ENCODE measurements around the gene ZNF630. TPM values are rescaled to one million over a fixed set of nuclear protein-coding genes. Genes with fewer than 3 reads are reported as not detected.
A peak's percentile ranks its signal among the peaks of the same experiment; 100 is the strongest.

ZNF630 gene
- total and polyA plus RNA-seq, 3 donors from 2014 or later = 1.5 to 5.6 (median 2.0) TPM

DNA sequence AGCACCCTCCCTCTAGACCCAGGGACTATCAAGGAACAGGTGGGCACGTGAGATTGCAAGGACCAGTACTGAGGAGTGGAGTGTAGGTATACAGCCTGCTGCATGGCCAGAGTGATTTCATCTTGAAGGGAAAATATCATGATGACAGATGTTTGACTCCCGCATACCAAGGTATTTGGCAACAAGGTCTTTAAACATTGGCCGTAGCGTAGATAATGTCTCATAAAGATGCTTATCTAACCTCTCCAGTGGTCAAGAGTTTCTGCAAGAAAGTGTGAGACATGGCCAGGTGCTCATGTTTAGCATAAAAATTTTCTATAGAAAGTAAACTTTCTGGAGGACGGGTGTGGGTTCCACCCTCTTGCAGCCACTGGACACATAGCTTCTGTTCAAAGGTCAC is 18.7 kb upstream of the ZNF630 start:
- WGBS, 2 donors = 82 to 90% methylated on average over 5 of the region's 5 CpGs
- Histone ChIP-seq H3K36me3 (ENCODE audit: low read depth, missing control alignments) (no peaks in the 10 kb centered on the region), H3K4me1 (no peaks in the 10 kb centered on the region), H3K27me3 (no peaks in the 10 kb centered on the region), H3K27ac (no peak overlapping the region), H3K4me3 (no peak overlapping the region), H3K9me3 (no peaks in the 10 kb centered on the region)
- no peak for DNase-seq
- intact Hi-C loops (cut with DNase I; ENCODE audit: low total_unique reads) = no loop called here
- TF ChIP-seq, protein P1, sequence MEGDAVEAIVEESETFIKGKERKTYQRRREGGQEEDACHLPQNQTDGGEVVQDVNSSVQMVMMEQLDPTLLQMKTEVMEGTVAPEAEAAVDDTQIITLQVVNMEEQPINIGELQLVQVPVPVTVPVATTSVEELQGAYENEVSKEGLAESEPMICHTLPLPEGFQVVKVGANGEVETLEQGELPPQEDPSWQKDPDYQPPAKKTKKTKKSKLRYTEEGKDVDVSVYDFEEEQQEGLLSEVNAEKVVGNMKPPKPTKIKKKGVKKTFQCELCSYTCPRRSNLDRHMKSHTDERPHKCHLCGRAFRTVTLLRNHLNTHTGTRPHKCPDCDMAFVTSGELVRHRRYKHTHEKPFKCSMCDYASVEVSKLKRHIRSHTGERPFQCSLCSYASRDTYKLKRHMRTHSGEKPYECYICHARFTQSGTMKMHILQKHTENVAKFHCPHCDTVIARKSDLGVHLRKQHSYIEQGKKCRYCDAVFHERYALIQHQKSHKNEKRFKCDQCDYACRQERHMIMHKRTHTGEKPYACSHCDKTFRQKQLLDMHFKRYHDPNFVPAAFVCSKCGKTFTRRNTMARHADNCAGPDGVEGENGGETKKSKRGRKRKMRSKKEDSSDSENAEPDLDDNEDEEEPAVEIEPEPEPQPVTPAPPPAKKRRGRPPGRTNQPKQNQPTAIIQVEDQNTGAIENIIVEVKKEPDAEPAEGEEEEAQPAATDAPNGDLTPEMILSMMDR (IDR thresholded peaks at IDR 0.05) = no peak
- no peak for TF ChIP-seq POLR2A (IDR thresholded peaks at IDR 0.05)

DNA sequence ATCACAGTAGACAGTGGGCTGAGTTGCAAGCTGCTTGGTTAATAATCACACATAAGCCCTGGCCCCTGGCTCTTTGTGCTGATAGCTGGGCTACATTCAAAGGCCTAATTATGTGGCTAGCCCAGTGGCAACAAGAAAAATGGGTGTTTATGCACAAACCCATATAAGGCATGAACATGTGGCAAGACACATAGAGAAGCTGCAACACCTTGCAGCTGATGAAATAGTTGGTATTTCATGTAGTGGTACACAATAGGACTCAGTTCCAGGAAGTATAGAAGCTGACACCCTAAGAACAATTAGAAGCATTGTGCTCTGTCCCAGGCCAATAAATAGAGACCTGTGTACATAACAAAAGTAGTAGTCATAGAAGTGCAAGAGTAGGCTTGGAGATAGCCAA is 14.6 kb upstream of the ZNF630 start:
- H3K27ac ChIP-seq = no peak overlapping the region
- H3K36me3 ChIP-seq (ENCODE audit: low read depth, missing control alignments) = no peaks in the 10 kb centered on the region
- H3K9me3 ChIP-seq = no peaks in the 10 kb centered on the region
- H3K27me3 ChIP-seq = no peaks in the 10 kb centered on the region
- H3K4me1 ChIP-seq = no peaks in the 10 kb centered on the region
- intact Hi-C loops (cut with DNase I; ENCODE audit: low total_unique reads) = no loop called here
- TF ChIP-seq, protein P1 (IDR thresholded peaks at IDR 0.05) = no peak
- TF ChIP-seq POLR2A (IDR thresholded peaks at IDR 0.05) = no peak
- DNase-seq = no peak
- no peak overlapping the region for H3K4me3 ChIP-seq

DNA sequence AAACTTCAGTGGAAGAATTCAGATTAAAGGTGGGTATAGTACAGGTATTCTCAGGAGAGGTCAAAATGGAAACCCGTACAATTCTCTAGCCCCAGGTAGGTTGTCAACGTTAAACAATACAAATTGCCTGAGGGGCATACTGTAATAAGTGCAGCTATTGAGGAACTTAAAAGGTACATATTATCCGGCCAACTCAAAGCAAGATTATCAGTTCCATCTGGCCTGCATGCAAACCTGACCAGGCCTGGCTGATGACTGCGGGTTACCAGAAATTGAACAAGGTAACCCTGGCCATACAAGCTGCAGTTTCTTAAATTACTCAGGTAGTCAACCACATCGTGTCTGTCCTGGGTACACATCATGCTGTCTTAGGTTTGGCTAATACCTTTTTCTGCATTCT is 12.3 kb upstream of the ZNF630 start:
- WGBS, 2 donors = 85 to 92% methylated on average over 3 to 5 of the region's 5 CpGs

DNA sequence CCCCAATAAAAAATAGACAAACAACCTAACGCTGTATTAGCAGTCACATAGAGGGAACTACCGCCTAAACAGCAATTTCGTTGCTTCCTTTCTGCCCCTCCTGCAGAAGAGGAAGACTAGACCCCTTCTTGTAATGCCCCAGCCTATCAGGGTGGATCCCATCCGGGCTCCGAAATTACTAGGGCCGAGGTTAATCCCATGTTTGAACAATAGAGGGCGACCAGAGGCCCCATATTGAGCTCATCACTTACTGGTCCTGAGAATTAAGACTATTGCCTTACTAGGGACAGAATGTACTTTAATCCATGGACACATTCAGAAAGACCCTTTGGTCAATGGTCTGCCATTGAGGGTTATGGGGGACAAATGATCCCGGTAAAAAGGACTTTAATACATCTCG is 11.8 kb upstream of the ZNF630 start:
- TF ChIP-seq POLR2A (IDR thresholded peaks at IDR 0.05) = no peak
- TF ChIP-seq, protein P1 (IDR thresholded peaks at IDR 0.05) = peak; percentile 34 to 56 (median 44)
- intact Hi-C loops (cut with DNase I; ENCODE audit: low total_unique reads) = no loop called here
- DNase-seq = peak; percentile 56
- Histone ChIP-seq H3K4me1 (no peaks in the 10 kb centered on the region), H3K36me3 (ENCODE audit: low read depth, missing control alignments) (no peaks in the 10 kb centered on the region), H3K27me3 (no peaks in the 10 kb centered on the region), H3K27ac (no peak overlapping the region), H3K4me3 (no peak overlapping the region), H3K9me3 (no peaks in the 10 kb centered on the region)
- WGBS, 2 donors = 27 to 30% methylated on average over 6 to 9 of the region's 9 CpGs

More for the DNA sequence above, 12.3 kb upstream of the ZNF630 start:
- TF ChIP-seq POLR2A (IDR thresholded peaks at IDR 0.05) = no peak
- TF ChIP-seq, protein P1 (IDR thresholded peaks at IDR 0.05) = no peak
- Histone ChIP-seq H3K27ac (no peak overlapping the region), H3K4me3 (no peak overlapping the region), H3K4me1 (no peaks in the 10 kb centered on the region), H3K36me3 (ENCODE audit: low read depth, missing control alignments) (no peaks in the 10 kb centered on the region), H3K27me3 (no peaks in the 10 kb centered on the region), H3K9me3 (no peaks in the 10 kb centered on the region)
- DNase-seq = no peak
- intact Hi-C loops (cut with DNase I; ENCODE audit: low total_unique reads) = no loop called here

DNA sequence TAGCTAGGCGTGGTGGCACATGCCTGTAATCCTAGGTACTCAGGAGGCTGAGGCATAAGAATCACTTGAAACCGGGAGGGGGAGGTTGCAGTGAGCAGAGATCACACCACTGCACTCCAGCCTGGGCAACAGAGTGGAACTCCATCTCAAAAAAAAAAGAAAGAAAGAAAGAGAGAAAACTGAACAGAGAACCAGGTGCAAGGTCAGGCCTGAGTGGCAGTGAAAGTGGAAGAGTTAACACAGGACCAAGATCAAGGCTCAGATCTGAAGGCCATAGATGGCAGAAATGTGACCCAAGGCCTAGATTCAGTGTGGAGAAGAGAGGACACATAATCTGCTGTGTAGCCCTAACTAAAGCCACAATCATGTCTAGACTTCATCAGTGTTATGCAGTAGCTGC is 4.9 kb upstream of the ZNF630 start:
- Histone ChIP-seq H3K36me3 (ENCODE audit: low read depth, missing control alignments) (no peaks in the 10 kb centered on the region), H3K4me3 (no peak overlapping the region), H3K27ac (no peak overlapping the region), H3K4me1 (no peaks in the 10 kb centered on the region), H3K27me3 (no peaks in the 10 kb centered on the region), H3K9me3 (no peaks in the 10 kb centered on the region)
- no peak for TF ChIP-seq POLR2A (IDR thresholded peaks at IDR 0.05)
- TF ChIP-seq, protein P1 (IDR thresholded peaks at IDR 0.05) = no peak
- intact Hi-C loops (cut with DNase I; ENCODE audit: low total_unique reads) = no loop called here
- WGBS, 2 donors = 100% methylated on average over 1 to 2 of the region's 2 CpGs
- no peak for DNase-seq

Data from testis (tissue), 3 donors.